ENCODE measurements around the gene DOCK2. TPM values are rescaled to one million over a fixed set of nuclear protein-coding genes. Genes with fewer than 3 reads are reported as not detected.

Gene DOCK2
- total and polyA plus RNA-seq, 2 of the 8 experiments (the other 6 are each of a cell fraction or from before 2014, with no cell fraction given): 3.9 to 5.7 TPM

GRCh38 chr5:169707686-169708085, 70.6 kb downstream of the DOCK2 start (continued):
- no peak for TF ChIP-seq CHD7 (IDR thresholded peaks at IDR 0.05; ENCODE audit: insufficient replicate concordance, low read length)
- no peak for TF ChIP-seq SP4 (IDR thresholded peaks at IDR 0.05; ENCODE audit: low read length)
- no peak for TF ChIP-seq POLR2A (IDR thresholded peaks at IDR 0.05; ENCODE audit: control extremely low read depth in 1 of 2, low read depth in 2 of 2, low read length in 2 of 2)
- TF ChIP-seq PHF8 (conservative IDR thresholded peaks at IDR 0.05; ENCODE audit: low read depth, low read length): no peak
- no peak for TF ChIP-seq USF2 (IDR thresholded peaks at IDR 0.05; ENCODE audit: low read length)
